Effector memory CD4-positive, alpha-beta T cell (primary cell): ENCODE measurements around the gene IFRD1.
"Not testable (repeated sequence)": the region's sequence is repeated elsewhere in the genome, so short reads cannot be mapped to it uniquely, and the experiment has no call there.

ENCODE experiments used
- DNase-seq, 3 donors: peaks; one replicate each; pipeline ENCODE4 v3.0.0-alpha.2; 2020
- H3K27ac ChIP-seq: 2 replicates; pipeline ENCODE4 v1.7.0; 2013; ENCODE audit warnings: mild to moderate bottlenecking, low read length, moderate library complexity; ENCODE audit not compliant: insufficient read depth, poor library complexity, severe bottlenecking
- H3K27me3 ChIP-seq: replicated peaks from 2 replicates; pipeline ENCODE4 v1.7.0; 2013; ENCODE audit warnings: mild to moderate bottlenecking, low read length; ENCODE audit not compliant: insufficient read depth, control insufficient read depth, poor library complexity, severe bottlenecking
- H3K36me3 ChIP-seq: 2 replicates; pipeline ENCODE4 v1.7.0; 2013; ENCODE audit warnings: mild to moderate bottlenecking, low read length, moderate library complexity; ENCODE audit not compliant: control insufficient read depth, insufficient read depth
- H3K4me1 ChIP-seq: 2 replicates; pipeline ENCODE4 v1.7.0; 2013; ENCODE audit warnings: low read length, mild to moderate bottlenecking; ENCODE audit not compliant: control insufficient read depth, insufficient read depth, poor library complexity, severe bottlenecking
- H3K4me3 ChIP-seq: 2 replicates; pipeline ENCODE4 v1.7.0; 2013; ENCODE audit warnings: low read length, low read depth, mild to moderate bottlenecking; ENCODE audit not compliant: insufficient read depth, poor library complexity, severe bottlenecking
- H3K9me3 ChIP-seq: 2 replicates; pipeline ENCODE4 v1.7.0; 2013; ENCODE audit warnings: mild to moderate bottlenecking, low read length, moderate library complexity; ENCODE audit not compliant: control insufficient read depth

The IFRD1 gene

GRCh38 chr7:112511451-112512202 lies 61.4 kb downstream of the IFRD1 start:
- H3K9me3 ChIP-seq, result no peaks in the 10 kb centered on the region
- H3K4me1 ChIP-seq, result no peaks in the 10 kb centered on the region
- H3K4me3 ChIP-seq, result no peak overlapping the region
- H3K27ac ChIP-seq, result no peak overlapping the region
- DNase-seq, result no peak
- H3K27me3 ChIP-seq, result no peaks in the 10 kb centered on the region
- H3K36me3 ChIP-seq, result no peaks in the 10 kb centered on the region

GRCh38 chr7:112512451-112513210 lies 62.4 kb downstream of the IFRD1 start:
- Histone ChIP-seq H3K36me3 (no peaks in the 10 kb centered on the region), H3K4me1 (no peaks in the 10 kb centered on the region), H3K4me3 (no peak overlapping the region), H3K27me3 (no peaks in the 10 kb centered on the region), H3K27ac (no peak overlapping the region), H3K9me3 (no peaks in the 10 kb centered on the region)
- DNase-seq, result no peak

- DNase-seq, result no peak
- Histone ChIP-seq H3K27ac (no peak overlapping the region), H3K9me3 (no peaks in the 10 kb centered on the region), H3K4me1 (no peaks in the 10 kb centered on the region), H3K4me3 (no peak overlapping the region), H3K36me3 (no peaks in the 10 kb centered on the region), H3K27me3 (no peaks in the 10 kb centered on the region)
Measured at GRCh38 chr7:112515989-112516388, 65.7 kb downstream of the IFRD1 start.

- not testable (repeated sequence) for H3K4me1 ChIP-seq, H3K4me3 ChIP-seq, H3K36me3 ChIP-seq, DNase-seq, H3K9me3 ChIP-seq, H3K27me3 ChIP-seq, H3K27ac ChIP-seq
Measured at GRCh38 chr7:112516418-112516817, 66.2 kb downstream of the IFRD1 start.

- Histone ChIP-seq H3K9me3 (no peaks in the 10 kb centered on the region), H3K36me3 (no peaks in the 10 kb centered on the region), H3K27ac (no peak overlapping the region)
Measured at GRCh38 chr7:112517487-112517886, 67.2 kb downstream of the IFRD1 start.

GRCh38 chr7:112520787-112521186 lies 70.5 kb downstream of the IFRD1 start:
- H3K4me1 ChIP-seq, result no peaks in the 10 kb centered on the region
- DNase-seq, result no peak
- no peaks in the 10 kb centered on the region for H3K36me3 ChIP-seq
- H3K4me3 ChIP-seq, result no peak overlapping the region
- no peaks in the 10 kb centered on the region for H3K9me3 ChIP-seq
- H3K27ac ChIP-seq, result no peak overlapping the region
- no peaks in the 10 kb centered on the region for H3K27me3 ChIP-seq

More at GRCh38 chr7:112517487-112517886, 67.2 kb downstream of the IFRD1 start:
- DNase-seq, result no peak
- H3K4me1 ChIP-seq, result no peaks in the 10 kb centered on the region
- H3K27me3 ChIP-seq, result no peaks in the 10 kb centered on the region
- no peak overlapping the region for H3K4me3 ChIP-seq

- Histone ChIP-seq H3K27ac (no peak overlapping the region), H3K9me3 (no peaks in the 10 kb centered on the region)
- DNase-seq, result no peak
Measured at GRCh38 chr7:112521942-112522341, 71.7 kb downstream of the IFRD1 start.

GRCh38 chr7:112523871-112524270 lies 73.6 kb downstream of the IFRD1 start:
- no peaks in the 10 kb centered on the region for H3K9me3 ChIP-seq
- no peaks in the 10 kb centered on the region for H3K36me3 ChIP-seq

More at GRCh38 chr7:112521942-112522341, 71.7 kb downstream of the IFRD1 start:
- Histone ChIP-seq H3K4me3 (no peak overlapping the region), H3K36me3 (no peaks in the 10 kb centered on the region), H3K27me3 (no peaks in the 10 kb centered on the region), H3K4me1 (no peaks in the 10 kb centered on the region)

More at GRCh38 chr7:112523871-112524270, 73.6 kb downstream of the IFRD1 start:
- DNase-seq, result no peak
- no peaks in the 10 kb centered on the region for H3K4me1 ChIP-seq
- no peak overlapping the region for H3K27ac ChIP-seq
- no peak overlapping the region for H3K4me3 ChIP-seq
- H3K27me3 ChIP-seq, result no peaks in the 10 kb centered on the region
